Activated gamma-delta T cell treated with anti-CD3 and anti-CD28 coated beads, Interleukin-2, amount 50 U/mL, for 16 hours (primary cell): ENCODE data around the gene PKMYT1.

ENCODE experiments used
- DNase-seq: peaks from one replicate; pipeline ENCODE4 v3.0.0-alpha.2; 2020; ENCODE audit warnings: low read depth

PKMYT1 gene

DNA sequence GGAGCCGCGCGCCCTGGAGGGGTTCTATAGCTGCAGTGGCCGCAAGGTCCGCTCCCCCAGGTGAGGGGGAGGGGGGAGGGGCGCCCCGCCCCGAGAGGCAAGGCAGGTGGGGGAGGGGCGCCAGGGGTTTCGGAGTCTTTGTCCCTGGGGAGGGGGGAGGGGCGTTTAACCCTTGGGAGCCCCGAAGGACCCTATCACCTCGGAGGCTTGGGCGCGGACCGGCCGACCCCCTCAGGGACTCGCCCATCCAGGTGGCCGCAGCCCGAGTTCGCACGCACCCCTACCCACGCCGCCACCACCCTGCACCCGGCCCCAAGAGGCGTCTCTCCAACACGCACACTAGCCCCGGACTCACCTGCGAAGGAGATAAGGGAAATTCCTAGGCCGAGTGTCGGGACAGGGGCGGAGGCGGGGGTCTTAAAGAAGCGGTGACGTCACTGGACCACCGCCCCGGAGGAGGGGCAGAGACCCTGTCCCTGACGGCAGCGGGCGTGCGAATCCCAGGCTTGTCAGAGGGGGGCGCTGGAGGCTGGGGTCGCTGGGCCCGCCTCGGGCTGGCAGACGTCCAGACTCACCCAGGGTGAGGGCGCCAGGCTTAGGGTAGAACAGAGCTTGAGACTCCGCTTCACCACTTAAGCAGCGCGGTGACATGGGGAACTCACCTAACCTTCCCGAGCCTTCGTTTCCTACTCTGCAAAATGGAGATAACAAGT lies 37.7 kb upstream of the PKMYT1 start, which contains the start of gene CLDN6:
Gene CLDN6 (minus strand): TSS at position 390 of the 713 bp plus-strand sequence. CDS start 2,162 bp downstream, outside the sequence.
- no peak for DNase-seq

DNA sequence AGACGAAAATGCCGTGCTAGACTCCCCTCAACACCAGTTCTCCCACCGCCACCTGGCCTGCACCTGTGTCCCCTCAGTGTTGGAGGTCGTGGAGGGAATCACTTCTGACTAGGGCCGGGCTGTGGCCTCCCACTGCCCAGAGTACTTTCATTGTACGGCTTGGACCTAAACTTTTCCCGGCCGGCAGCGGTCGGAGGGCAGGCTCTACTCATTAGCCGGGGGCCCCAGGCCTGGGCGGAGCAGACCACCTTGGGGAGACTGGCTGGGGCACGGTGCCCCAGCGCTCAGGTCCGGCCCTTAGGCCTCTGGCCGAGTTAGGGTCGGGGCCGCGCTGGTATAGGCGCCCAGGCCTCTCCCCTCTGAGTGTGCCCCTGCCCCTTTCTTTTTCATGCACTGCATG lies 37.1 kb upstream of the PKMYT1 start:
- no peak for DNase-seq

DNA sequence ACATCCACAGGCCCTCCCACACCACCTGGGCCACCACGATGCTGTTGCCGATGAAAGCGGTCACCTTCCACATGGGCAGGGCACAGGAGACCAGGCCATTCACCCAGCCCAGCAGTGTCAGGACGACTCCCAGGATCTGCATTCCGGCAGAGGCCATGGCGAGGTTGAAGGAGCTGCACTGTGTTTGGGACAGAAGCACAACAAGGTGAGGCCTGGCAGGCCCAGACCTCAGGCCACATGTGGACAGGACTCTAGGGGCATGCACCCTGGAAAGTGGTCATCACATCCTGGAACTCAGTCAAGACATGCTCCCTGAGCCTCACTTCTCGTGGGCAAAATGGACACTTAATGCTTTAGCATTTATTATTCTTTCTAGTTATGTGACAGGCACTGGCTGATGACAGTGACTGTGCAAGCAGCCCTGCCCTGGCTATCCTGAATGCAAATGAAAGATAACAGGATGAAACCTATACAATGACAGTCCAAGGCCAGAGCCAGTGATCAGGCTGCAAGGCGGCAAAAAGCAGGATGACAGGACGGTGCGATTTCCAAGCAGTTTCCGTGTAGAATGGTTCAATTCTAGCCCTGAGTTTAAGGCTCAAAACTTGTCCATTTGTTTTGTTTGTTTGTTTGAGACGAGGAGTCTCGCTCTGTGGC lies 35.7 kb upstream of the PKMYT1 start:
- DNase-seq = no peak

DNA sequence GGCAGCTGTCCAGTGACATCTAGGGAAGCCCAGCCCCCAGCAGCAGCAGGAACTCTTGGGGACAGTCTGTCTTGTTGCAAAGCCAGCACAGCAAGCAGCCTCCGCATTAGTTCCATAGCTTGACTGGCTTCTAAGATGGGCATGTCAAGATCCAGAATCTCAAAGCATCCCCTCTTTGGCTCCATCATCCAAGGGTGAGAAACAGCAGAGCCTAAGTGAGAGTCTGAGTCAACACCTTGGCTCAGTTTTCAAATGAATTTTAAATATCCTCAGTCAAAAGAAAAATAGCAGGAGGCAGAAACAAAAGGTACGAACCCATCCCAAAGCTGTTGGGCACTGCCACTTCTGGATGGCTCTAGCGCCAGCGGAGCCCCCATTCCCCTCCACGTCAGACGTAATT lies 34.7 kb upstream of the PKMYT1 start:
- no peak for DNase-seq

DNA sequence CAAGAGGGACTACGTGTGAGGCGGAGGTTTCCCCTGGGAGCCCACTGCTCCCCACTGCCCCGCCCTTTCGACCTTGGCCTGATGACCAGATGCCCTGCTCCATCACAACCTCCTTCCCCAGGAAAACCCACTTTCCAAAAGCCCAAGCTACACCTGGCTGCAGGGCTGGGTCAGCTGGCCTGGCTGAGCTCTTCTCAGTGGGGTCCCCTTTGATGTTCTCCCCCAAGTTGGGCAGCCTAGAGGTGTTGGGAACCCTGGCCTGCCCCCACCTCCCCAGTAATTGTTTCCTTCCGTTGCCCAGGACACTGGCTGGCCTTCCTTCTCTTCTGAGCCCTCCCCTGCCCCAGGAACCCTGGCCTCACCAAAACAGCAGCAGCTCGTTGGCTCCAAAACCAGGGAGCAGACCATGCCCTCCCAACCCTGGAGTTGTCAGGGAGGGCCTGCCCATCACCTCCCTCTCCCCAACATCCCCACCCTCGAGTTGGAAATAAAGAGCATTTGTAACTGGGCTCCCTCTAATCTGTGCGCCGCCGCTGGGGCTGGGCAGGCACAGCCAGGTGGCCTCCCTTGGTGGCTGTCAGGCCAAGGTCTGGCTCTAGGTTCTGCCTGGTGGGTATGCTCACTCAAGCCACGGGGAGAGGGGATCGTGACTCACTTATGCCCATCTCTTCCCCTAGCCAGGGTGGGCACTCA lies 33.9 kb upstream of the PKMYT1 start:
- DNase-seq = no peak

DNA sequence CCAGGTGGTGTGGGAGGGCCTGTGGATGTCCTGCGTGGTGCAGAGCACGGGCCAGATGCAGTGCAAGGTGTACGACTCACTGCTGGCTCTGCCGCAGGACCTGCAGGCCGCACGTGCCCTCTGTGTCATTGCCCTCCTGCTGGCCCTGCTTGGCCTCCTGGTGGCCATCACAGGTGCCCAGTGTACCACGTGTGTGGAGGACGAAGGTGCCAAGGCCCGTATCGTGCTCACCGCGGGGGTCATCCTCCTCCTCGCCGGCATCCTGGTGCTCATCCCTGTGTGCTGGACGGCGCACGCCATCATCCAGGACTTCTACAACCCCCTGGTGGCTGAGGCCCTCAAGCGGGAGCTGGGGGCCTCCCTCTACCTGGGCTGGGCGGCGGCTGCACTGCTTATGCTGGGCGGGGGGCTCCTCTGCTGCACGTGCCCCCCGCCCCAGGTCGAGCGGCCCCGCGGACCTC lies 33.3 kb upstream of the PKMYT1 start:
- DNase-seq = no peak

DNA sequence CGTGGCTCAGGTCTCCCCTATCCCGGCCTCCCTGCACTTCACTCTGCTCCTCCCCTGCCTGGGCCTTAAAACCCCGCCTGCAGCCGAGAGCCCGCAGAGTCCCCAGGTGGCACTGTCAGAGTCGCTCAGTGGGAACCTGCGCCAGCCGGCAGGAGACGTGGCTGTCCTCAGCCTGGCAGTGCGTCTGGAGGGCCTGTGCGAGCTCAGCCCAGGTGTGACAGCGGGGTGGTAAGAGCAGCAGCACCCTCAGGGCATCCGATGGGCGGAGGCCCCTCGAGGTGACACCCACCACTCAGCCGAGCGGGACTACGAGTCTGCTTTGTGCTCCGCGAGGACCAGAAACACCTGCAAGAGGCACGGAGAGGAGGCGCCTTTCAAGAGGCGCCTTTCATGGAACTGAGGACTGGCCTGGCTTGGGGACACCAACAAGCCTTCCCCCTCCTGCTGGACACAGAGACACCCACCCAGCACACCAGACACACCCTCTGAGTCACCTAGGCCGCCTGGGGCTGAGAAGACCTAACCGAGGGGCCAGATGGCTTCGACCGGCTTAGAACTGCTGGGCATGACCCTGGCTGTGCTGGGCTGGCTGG lies 32.7 kb upstream of the PKMYT1 start, which contains the start of gene CLDN9:
Gene CLDN9 (plus strand): TSS at position 96 of the 593 bp plus-strand sequence. CDS start 440 bp downstream, at position 536.
- no peak for DNase-seq

DNA sequence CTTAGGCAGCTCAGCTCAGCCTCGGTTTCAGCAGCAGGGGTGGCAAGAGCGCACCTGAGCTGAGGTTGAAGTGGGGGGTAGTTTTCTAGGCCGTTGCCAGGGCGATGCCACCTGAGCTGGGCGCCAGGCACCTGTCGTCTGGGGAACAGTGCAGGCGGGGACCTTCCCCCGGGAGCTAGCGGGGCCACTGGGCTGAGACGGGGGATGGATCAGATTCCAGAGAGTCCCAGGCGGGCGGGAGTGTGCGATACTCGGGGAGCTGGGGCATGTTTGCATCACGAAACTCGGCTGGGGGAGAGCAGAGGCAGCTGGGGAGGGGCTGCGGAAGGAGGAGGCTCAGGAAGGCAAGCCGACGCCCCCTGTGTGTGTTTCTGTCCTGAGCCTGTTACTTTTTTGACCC lies 32.0 kb upstream of the PKMYT1 start:
- DNase-seq = no peak

DNA sequence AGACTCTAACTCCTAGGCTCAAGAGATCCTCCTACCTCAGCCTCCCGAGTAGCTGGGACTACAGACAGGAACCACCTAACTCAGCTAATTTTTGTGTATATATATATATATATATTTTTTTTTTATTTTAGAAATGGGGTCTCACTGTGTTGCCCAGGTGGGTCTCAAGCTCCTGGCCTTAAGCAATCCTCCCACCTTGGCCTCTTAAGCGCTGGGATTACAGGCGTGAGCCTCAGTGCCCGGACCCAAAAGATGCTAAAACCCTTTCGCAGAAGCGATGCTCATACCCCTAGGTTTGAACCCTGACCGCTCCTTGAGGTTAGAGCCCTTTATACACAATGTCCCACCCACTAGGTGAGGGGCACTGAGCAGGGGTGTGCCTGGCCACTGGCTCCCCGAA lies 30.3 kb upstream of the PKMYT1 start:
- DNase-seq = no peak

DNA sequence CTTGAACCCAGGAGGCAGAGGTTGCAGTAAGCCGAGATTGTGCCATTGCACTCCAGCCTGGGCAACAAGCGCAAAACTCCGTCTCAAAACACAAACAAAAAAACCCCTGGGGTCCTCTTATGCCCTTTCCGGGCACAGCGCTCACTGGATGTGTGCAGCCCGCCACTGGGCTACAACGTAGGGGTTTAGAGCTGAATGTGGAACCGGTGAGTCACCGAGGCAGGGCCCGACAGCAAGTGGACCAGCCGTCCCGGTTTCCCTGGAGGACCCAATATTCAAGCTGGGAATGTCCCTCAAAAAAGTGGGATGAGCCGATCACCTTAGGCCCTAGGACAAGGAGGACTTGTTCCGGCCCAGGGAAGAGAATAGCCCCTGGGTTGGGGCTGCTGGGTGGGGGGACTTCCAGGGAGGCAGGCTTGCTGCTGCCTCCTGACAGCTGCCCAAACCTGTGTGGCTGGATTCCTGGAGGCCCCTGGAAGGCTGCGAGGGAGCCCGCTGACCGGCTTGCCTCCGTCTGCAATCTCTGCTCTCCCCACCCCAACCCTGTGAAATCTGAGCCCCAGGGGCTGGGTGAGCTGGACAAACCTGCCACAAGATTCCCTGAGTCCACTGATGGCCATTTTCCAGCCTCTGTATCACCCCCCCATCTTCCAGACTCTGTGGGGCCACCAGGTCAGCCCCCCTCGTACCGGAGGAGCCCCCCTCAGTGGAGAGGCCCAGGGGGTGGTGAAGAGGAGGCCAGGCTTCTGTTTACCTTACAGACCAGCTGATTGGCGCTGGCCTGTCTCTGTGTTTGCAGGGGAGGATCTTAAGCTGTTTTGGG lies 29.5 kb upstream of the PKMYT1 start:
- DNase-seq = no peak

DNA sequence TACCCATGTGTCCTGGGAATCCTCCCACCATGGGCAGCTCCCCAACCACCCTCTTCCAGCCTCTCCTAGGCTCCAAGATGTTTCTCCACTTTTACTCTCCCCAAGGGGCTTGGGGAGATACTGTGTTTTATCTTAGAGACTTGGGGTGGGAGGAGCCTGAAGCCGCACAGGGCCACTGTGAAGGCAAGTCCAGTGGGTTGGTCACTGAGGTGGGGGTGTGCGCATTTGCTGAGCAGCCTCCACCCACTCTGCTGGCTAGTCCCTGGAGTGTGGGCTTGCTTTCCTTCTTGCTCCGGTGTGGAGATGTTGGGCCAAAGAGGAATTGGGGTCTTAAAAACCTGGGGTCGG lies 28.4 kb upstream of the PKMYT1 start:
- DNase-seq = no peak

DNA sequence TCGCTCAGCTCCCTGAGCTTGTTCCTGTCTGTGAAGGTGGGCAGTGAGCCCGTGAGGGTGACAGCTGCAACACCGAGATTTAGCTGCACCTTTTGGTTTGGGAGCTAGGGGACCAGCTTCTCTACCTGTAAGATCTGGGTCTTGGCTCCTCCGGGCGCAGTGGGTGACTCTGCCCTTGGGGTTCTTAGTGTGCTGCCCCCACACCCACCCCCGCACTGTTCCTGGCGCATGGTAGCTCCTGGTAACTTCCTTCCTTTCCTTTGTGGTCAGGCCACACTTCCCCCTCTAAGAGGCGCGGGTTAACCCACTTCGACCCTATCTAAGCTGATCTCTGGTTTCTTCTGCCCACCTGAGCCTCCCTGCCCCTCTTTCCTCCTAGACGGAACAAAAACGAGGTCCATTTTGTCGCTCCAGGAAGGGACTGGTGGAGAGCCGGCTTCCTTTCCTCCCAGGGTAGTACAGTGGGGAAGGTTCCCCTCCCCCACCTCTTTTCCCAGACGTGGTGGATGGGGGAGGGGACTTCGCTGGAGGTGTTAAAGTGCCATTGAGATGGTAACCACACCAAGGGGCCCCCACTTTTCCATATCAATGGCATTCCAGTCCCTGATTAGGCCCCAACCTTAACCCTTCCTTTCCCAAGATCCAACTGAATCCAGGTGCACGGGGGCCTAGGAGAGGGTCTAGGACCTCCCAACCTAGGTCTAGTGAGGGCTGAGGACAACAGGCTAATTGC lies 27.9 kb upstream of the PKMYT1 start:
- DNase-seq = no peak

DNA sequence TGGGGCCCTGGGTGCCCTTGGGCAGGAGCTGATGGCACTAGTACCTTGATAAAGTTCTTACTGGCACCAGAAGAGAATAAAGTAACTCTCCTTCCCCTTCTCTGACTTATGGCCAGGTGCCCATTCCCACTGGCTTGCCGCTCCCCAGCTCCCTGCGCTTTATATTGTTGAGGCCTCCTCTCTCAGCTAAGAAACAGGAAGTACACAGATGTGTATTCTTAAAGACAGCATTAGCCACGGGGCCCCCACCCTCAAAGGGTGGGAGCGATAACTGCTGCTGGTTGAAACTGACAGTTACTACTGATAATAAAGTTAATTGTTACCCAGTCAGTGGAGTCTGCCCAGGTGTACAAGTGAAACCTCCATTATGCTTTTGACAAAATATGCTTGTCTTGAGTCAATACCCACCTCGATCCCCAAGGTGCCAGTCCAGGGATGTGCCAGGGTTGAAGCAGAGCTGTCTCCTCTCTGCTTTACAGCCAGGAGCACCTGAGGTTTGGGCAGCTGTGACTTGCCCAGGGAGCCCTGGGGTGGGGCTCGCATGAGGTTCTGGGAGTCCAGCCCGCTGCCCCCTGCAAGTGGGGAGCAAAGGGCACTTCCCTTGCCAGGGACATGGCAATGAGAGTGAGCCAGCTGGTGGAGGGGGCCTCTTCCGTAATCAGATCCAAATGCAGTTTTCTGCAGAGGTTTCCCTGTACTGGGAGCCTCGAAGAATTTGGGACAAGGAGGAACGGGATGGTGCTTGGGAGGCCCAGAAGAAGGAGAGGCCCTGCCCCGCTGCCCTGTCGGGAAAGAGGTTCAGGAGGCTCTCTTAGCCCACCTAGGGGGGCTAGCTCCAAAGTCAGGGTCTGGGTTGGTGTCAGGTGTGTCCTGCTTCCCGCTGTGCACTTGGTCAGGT lies 27.1 kb upstream of the PKMYT1 start:
- no peak for DNase-seq

DNA sequence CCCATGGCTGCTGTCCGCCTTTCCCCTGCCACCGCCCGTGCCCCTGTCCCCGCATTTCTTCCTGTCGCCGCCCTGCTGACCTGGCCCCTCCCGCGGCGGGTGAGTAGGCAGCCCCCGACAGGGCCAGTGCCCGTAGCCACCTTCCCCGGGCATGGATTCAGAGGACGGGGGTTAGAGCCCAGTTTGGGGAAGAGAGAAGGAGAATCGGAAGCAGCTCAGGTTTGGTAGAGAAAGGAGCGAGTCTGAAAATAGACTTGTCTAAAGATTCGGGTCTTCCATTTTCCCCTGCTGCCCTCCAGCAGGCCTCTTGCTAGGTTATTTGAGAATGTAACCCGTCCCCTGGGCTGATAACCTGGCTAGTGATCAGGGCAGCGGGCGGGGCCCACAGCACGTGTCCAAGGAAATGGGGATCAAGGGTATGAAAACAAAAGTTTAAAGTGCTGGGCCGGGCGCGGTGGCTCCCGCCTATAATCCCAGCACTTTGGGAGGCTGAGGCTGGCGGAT lies 24.6 kb upstream of the PKMYT1 start:
- no peak for DNase-seq

DNA sequence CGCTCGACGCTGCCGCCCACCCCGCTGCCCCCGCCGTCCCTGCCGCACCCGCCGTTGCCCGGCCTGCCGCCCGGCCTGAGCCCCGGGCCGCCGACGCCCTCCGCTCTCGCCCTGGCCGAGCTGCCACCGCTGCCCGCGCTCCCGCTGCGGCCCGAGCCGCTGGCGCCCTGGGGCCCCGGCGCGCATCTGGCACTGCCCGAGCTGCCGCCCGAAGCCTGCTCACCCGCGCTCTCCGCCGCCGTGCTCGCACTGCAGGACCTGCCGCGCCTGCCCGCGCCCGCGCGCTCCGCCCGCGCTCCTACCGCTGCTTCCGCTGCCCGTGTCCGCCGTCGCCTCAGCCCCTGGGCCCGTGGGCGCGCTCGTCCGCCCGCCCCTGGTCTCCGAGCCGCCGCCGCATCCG lies 24.1 kb upstream of the PKMYT1 start:
- DNase-seq = no peak

DNA sequence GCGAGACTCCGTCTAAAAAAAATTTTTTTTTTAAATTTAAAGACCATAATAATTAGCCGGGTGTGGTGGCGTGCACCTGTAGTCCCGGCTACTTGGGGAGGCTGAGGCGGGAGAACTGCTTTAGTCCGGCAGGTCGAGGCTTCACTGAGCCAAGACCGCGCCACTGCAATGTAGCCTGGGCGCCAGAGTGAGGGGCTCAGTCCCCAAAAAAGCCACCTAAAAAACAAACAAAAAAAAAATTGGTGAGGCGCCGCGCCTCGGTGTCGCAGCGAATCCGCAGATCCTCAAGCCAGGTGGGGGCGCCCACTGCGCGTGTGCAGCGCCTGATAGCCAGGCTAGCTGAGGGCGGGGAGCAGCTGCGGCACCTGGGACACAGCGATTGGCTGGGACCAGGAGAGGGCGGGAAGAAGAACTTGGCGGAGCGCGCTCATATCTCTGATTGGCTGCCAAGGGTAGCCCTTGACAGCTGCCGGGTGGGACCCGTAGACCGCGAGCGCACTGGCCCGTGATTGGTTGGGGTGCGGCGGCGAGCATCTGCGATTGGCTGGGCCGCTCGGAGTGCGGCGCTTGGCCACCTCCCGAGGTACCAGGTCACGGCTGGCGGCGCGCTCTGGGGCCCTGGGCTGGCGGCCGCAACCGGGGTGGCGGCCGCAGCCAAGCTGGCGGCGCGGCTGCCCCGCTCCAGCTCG lies 23.5 kb upstream of the PKMYT1 start:
- DNase-seq = peak; percentile 93

DNA sequence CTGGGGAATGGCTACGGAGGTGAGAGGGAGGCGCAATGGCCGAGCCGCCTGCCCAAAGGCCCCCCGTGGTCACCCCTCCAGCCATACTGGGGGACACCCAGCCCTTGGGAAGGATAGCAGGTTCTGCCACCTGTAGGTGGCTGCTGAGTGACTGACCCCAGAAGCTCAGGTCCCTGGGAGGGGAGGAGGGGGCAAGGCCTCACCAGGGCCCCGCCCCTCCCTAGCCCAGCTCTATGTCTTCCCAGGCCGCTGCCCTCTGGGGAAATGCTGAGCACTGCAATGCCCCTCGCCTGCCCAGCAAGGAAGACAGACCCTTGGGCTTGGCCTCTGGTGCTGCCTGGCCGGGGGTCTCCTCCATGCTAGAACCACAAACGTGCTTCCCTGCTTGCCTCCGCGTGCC lies 21.1 kb upstream of the PKMYT1 start:
- no peak for DNase-seq

DNA sequence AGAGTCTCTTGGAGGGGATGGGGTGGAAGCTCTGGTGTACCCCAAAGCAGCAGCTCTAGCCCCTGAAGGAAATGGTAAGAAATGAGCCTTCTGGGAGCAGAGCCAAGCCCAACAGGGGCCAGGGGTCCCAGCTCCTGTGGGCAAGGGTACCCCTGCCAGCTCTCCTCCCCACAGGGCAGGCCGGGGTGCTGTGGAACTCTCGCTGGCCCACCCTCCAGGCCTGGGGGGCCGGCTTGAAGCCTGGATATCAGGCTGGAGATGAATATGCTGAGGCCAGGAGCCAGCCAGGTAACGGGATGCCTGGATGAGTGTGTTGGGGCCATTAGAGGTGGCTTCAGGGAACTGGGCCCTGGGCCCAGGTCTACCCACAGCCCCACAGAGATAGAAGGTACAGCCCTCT lies 20.3 kb upstream of the PKMYT1 start:
- no peak for DNase-seq

DNA sequence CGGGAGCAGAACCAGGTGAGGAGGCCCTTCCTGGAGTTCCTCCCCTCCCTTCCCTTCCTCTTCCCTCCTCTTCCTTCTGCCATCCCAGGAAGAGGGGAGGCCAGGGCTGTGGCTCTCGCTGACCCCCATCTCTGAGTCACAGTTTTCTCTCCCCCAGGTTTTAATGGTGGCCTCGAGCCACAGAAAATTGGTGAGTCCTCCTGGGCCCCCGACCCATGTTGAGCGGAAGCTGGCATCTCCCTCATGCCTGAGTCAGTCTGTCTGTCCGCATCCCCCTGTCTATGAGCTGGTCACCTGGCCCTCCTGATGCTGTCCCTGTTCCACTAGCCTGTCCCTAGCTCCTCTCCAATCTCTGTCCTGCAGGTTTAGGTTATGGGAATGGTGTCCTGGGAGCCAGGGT lies 19.7 kb upstream of the PKMYT1 start:
- no peak for DNase-seq
